Hepatocyte (in vitro differentiated cells): Measurements from ENCODE around the gene REX1BD. TPM values are rescaled to one million over a fixed set of nuclear protein-coding genes. Genes with fewer than 3 reads are reported as not detected.

ENCODE experiments used
- DNase-seq: peaks from one replicate; pipeline ENCODE4 v3.0.0-alpha.2; 2016; ENCODE audit warnings: low spot score
- H2AFZ ChIP-seq: fragments of 200-600 bp; sonication (generic); 2 replicates; pipeline ENCODE4 v1.6.0; 2016; ENCODE audit warnings: antibody characterized with exemption, mild to moderate bottlenecking
- H3K27ac ChIP-seq: fragments of 200-600 bp; sonication (generic); 2 replicates; pipeline ENCODE4 v1.5.1; 2016; ENCODE audit warnings: mild to moderate bottlenecking
- H3K27me3 ChIP-seq: fragments of 200-600 bp; sonication (generic); 2 replicates; pipeline ENCODE4 v1.6.1; 2016
- H3K36me3 ChIP-seq: fragments of 200-600 bp; sonication (generic); replicated peaks from 2 replicates; pipeline ENCODE4 v1.5.1; 2016; ENCODE audit warnings: low read depth; ENCODE audit not compliant: insufficient read depth
- H3K4me1 ChIP-seq: fragments of 200-600 bp; sonication (generic); 2 replicates; pipeline ENCODE4 v1.5.1; 2016; ENCODE audit warnings: mild to moderate bottlenecking, moderate library complexity; ENCODE audit not compliant: insufficient read depth
- H3K4me2 ChIP-seq: fragments of 200-600 bp; sonication (generic); 2 replicates; pipeline ENCODE4 v1.6.0; 2016
- H3K4me3 ChIP-seq: fragments of 200-600 bp; sonication (generic); 2 replicates; pipeline ENCODE4 v1.5.1; 2016; ENCODE audit warnings: mild to moderate bottlenecking
- H3K79me2 ChIP-seq: fragments of 200-600 bp; sonication (generic); 2 replicates; pipeline ENCODE4 v1.6.0; 2017; ENCODE audit warnings: mild to moderate bottlenecking
- H3K9me2 ChIP-seq: fragments of 200-600 bp; sonication (generic); replicated peaks from 2 replicates; pipeline ENCODE4 v1.6.0; 2017; ENCODE audit warnings: mild to moderate bottlenecking; ENCODE audit not compliant: insufficient read depth
- H3K9me3 ChIP-seq: fragments of 200-600 bp; sonication (generic); 2 replicates; pipeline ENCODE4 v1.5.1; 2016; ENCODE audit warnings: low read depth, mild to moderate bottlenecking
- H4K20me1 ChIP-seq: fragments of 200-600 bp; sonication (generic); 2 replicates; pipeline ENCODE4 v1.6.0; 2016; ENCODE audit warnings: mild to moderate bottlenecking; ENCODE audit not compliant: insufficient read depth, poor library complexity, severe bottlenecking
- CTCF ChIP-seq: fragments of 200-600 bp; sonication (generic); IDR thresholded peaks from 2 replicates; pipeline ENCODE4 v1.5.1; 2016; ENCODE audit warnings: antibody characterized with exemption, mild to moderate bottlenecking; ENCODE audit not compliant: poor library complexity
- EZH2 ChIP-seq: fragments of 200-600 bp; sonication (generic); IDR thresholded peaks from 2 replicates; pipeline ENCODE4 v1.6.1; 2016; ENCODE audit warnings: antibody characterized with exemption, mild to moderate bottlenecking, borderline replicate concordance
- EZH2phosphoT487 ChIP-seq: fragments of 200-600 bp; sonication (generic); IDR thresholded peaks from one replicate; pipeline ENCODE4 v1.6.1; 2018; ENCODE audit warnings: antibody characterized with exemption, mild to moderate bottlenecking, low read depth, moderate library complexity; ENCODE audit not compliant: unreplicated experiment, severe bottlenecking
- WGBS: methylation state at CpG from one replicate; pipeline ENCODE4 v1.1.6; 2016; ENCODE audit warnings: low lambda C conversion rate; ENCODE audit errors: missing lambda C conversion rate; 5-methylcytosine and 5-hydroxymethylcytosine counted together
- polyA plus RNA-seq: library from polyadenylated mRNA; unstranded; fragments of >200 nt; fragmentation: Nextera tagmentation; extraction: Ambion mirVana; gene quantifications from 2 replicates; pipeline ENCODE4 v1.2.1, GENCODE V29; 2016
- total RNA-seq: library from RNA; depleted of rRNA; stranded (reverse); fragments of >200 nt; gene quantifications from 2 replicates; pipeline ENCODE4 v1.2.3, GENCODE V29; 2014

Gene REX1BD
- total and polyA plus RNA-seq, 2 experiments from 2014 or later, result 62.6 to 105 TPM

GRCh38 chr19:18543814-18544475, 44.7 kb upstream of the REX1BD start:
- H4K20me1 ChIP-seq, result no peaks in the 10 kb centered on the region
- TF ChIP-seq EZH2phosphoT487, result no peak
- TF ChIP-seq CTCF, result no peak
- no peak for TF ChIP-seq EZH2
- H3K4me2 ChIP-seq, result peak overlapping the region; percentile 87
- H2AFZ ChIP-seq, result peak overlapping the region; percentile 57
- H3K9me3 ChIP-seq, result no peaks in the 10 kb centered on the region
- H3K27ac ChIP-seq, result peak overlapping the region; percentile 41
- DNase-seq, result peak; percentile 85
- peaks cover 12% of the 10 kb centered on the region for H3K79me2 ChIP-seq
- no peaks in the 10 kb centered on the region for H3K27me3 ChIP-seq
- H3K4me1 ChIP-seq, result peaks cover 7% of the 10 kb centered on the region
- no peaks in the 10 kb centered on the region for H3K36me3 ChIP-seq
- H3K9me2 ChIP-seq, result no peaks in the 10 kb centered on the region
- H3K4me3 ChIP-seq, result no peak overlapping the region
- WGBS, result 12% methylated on average over 12 of the region's 12 CpGs

- WGBS, result 47% methylated on average over 6 of the region's 6 CpGs
- H3K4me2 ChIP-seq, result no peak overlapping the region
- H3K4me3 ChIP-seq, result no peak overlapping the region
- H3K9me3 ChIP-seq, result no peaks in the 10 kb centered on the region
- no peaks in the 10 kb centered on the region for H3K36me3 ChIP-seq
- no peaks in the 10 kb centered on the region for H3K9me2 ChIP-seq
- H3K79me2 ChIP-seq, result no peaks in the 10 kb centered on the region
- no peaks in the 10 kb centered on the region for H3K27me3 ChIP-seq
- no peak for TF ChIP-seq EZH2
- no peak for TF ChIP-seq CTCF
- no peak for TF ChIP-seq EZH2phosphoT487
- H4K20me1 ChIP-seq, result no peaks in the 10 kb centered on the region
- DNase-seq, result peak; percentile 47
- H2AFZ ChIP-seq, result no peak overlapping the region
- H3K27ac ChIP-seq, result no peak overlapping the region
- H3K4me1 ChIP-seq, result no peaks in the 10 kb centered on the region
These were observed 37.0 kb upstream of the REX1BD start for GRCh38 chr19:18551631-18552030.

DNA sequence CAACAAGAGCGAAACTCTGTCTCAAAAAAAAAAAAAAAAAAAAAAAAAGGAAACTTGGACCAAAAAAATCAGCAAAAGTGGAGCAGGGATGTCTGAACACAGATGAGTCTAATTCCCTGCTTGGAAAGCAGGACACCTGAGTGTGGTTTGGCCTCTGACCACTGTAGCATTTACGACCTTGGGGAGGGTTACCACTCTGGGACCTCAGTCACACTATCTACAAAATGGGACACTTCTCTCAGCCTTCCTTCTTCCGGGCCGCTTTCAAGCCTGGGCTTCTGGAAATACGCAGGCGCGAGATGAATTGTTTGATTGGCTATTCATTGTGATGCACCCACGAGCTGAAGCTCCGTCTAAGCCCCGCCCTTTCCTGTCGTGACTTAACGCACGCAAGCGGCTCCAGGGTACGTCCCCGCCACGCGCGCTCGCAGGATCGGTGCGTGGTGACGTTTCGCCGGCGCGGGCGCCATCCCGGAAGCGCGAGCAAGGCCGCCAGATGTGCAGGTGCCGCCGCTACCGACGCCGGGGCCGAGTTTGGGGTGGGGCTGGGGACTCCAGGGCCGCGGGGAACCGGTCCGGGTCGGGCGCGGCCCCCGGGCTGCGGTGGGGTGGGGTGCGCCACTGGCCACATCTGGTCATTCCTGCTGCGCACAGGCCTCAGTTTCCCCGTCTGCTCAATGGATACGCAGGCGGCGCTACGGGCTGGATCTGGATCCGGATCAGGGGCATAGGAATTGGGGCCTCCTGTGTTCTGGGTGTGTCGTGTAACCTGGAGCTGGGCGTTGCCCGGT, 31.0 kb upstream of the REX1BD start, which contains the start of gene KXD1:
Gene KXD1 (plus strand): TSS at position 460 of the 791 bp plus-strand sequence. CDS start 4,187 bp downstream, outside the sequence.
- H3K4me2 ChIP-seq, result peak within 1 kb of the TSS; percentile 93
- H3K36me3 ChIP-seq, result no peaks in the 10 kb centered on the region
- H3K4me1 ChIP-seq, result peaks cover 6% of the 10 kb centered on the region
- H3K9me3 ChIP-seq, result no peaks in the 10 kb centered on the region
- peak within 1 kb of the TSS; percentile 60 for H2AFZ ChIP-seq
- H3K27me3 ChIP-seq, result no peaks in the 10 kb centered on the region
- WGBS, result 1% methylated on average over 45 of the region's 58 CpGs
- peaks cover 2% of the 10 kb centered on the region for H4K20me1 ChIP-seq
- H3K79me2 ChIP-seq, result peaks cover 32% of the 10 kb centered on the region
- no peaks in the 10 kb centered on the region for H3K9me2 ChIP-seq
- no peak for TF ChIP-seq EZH2phosphoT487
- TF ChIP-seq CTCF, result no peak
- TF ChIP-seq EZH2, result no peak
- H3K27ac ChIP-seq, result peak within 1 kb of the TSS; percentile 89
- peak within 1 kb of the TSS; percentile 75 for H3K4me3 ChIP-seq
- DNase-seq, result peak; percentile 98
